Caco-2 (cell line): Measurements from ENCODE around the gene ZNF491. TPM values are rescaled to one million over a fixed set of nuclear protein-coding genes. Genes with fewer than 3 reads are reported as not detected.

Experiments used
- BruUV-seq: library from RNA; stranded (reverse); fragments of 400-500 nt; replicated peaks from 2 replicates; lab custom pipeline; 2021; lab: Mats Ljungman, UMichigan
- CTCF ChIA-PET: fragments of 300-600 bp; sonication (Branson Sonifier 250); formaldehyde crosslinking; loops from one replicate; lab custom pipeline; 2022; ENCODE audit warnings: antibody characterized with exemption; lab: Charles Lee
- POLR2A ChIA-PET: fragments of 300-600 bp; sonication (Branson Sonifier 250); formaldehyde crosslinking; loops from one replicate; lab custom pipeline; 2022; ENCODE audit warnings: antibody characterized with exemption; lab: Charles Lee
- DNase-seq, 2 experiments: peaks; one replicate each; pipeline versions ENCODE4 v3.0.0 to v3.0.0-alpha.2; 2020 to 2022
- H3K27me3 ChIP-seq: replicated peaks from 2 replicates; pipeline ENCODE4 v1.6.0; 2011; ENCODE audit warnings: low read length; ENCODE audit not compliant: control insufficient read depth, insufficient read depth
- H3K36me3 ChIP-seq: 2 replicates; pipeline ENCODE4 v1.5.1; 2011; ENCODE audit warnings: low read length; ENCODE audit not compliant: control insufficient read depth, insufficient read depth
- H3K4me1 ChIP-seq: fragments of 250-450 bp; sonication (Bioruptor Pico); 2 replicates; pipeline ENCODE4 v1.5.1; 2020; ENCODE audit warnings: mild to moderate bottlenecking
- H3K4me3 ChIP-seq: 2 replicates; pipeline ENCODE4 v1.5.1; 2011; ENCODE audit warnings: low read depth, mild to moderate bottlenecking, control low read depth, low read length
- H3K9me3 ChIP-seq: fragments of 250-450 bp; sonication (Bioruptor Pico); 2 replicates; pipeline ENCODE4 v1.5.1; 2020; ENCODE audit warnings: mild to moderate bottlenecking, moderate library complexity
- H3K27ac Mint-ChIP-seq: one replicate; pipeline ENCODE4 v1.8.0; 2022; ENCODE audit warnings: mixed read lengths; ENCODE audit not compliant: unreplicated experiment
- H3K27me3 Mint-ChIP-seq: one replicate; pipeline ENCODE4 v1.8.0; 2022; ENCODE audit warnings: mixed read lengths; ENCODE audit not compliant: insufficient read depth, unreplicated experiment
- H3K36me3 Mint-ChIP-seq: one replicate; pipeline ENCODE4 v1.8.0; 2022; ENCODE audit warnings: mild to moderate bottlenecking, mixed read lengths; ENCODE audit not compliant: insufficient read depth, unreplicated experiment
- H3K4me1 Mint-ChIP-seq: one replicate; pipeline ENCODE4 v1.8.0; 2022; ENCODE audit warnings: low read depth, mixed read lengths; ENCODE audit not compliant: unreplicated experiment
- H3K4me3 Mint-ChIP-seq: one replicate; pipeline ENCODE4 v1.8.0; 2022; ENCODE audit warnings: mild to moderate bottlenecking, moderate library complexity, mixed read lengths; ENCODE audit not compliant: unreplicated experiment
- H3K9me3 Mint-ChIP-seq: one replicate; pipeline ENCODE4 v1.8.0; 2022; ENCODE audit warnings: mixed read lengths; ENCODE audit not compliant: unreplicated experiment
- intact Hi-C: fragments of 100-400 bp; cut with micrococcal nuclease; formaldehyde crosslinking; loops from one replicate; pipeline ENCODE4 v1.10.0; 2022; ENCODE audit not compliant: unreplicated experiment
- total RNA-seq: library from RNA; stranded (reverse); gene quantifications from 2 replicates; pipeline ENCODE4 v1.2.3, GENCODE V29; 2022
- TF ChIP-seq, protein P1 (sequence below), 2 experiments: fragments of 200-600 bp in 1 of 2; IDR thresholded peaks; 1 replicate in 1 of 2; 2 replicates in 1 of 2; pipeline versions ENCODE4 v1.5.1 to v1.8.0; 2011 to 2022; ENCODE audit warnings: antibody characterized with exemption in 1 of 2, control low read depth in 1 of 2, inconsistent platforms in 1 of 2, low read depth in 1 of 2, low read length in 1 of 2, mild to moderate bottlenecking in 1 of 2, moderate library complexity in 1 of 2; ENCODE audit not compliant: insufficient read depth in 1 of 2, severe bottlenecking in 1 of 2, unreplicated experiment in 1 of 2

The ZNF491 gene
- total RNA-seq, 1 experiment from 2014 or later = 0.20 TPM

DNA sequence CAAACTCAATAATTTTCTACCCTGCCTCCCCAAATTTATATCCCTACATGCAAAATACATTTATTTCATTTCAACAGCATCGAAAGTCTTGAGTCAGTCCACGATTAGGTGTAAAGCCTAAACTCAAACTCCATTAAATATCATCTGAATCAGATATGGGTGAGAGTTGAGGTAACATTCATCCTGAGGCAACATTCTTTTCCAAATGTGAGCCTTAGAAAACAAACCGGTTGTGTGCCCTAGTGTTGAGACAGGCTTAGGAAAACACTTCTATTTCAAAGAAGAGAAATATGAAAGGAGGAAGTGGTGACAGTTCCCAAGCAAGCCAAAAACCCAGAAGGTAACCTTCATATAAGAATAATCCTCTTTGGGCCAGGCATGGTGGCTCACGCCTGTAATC lies 43.7 kb upstream of the ZNF491 start:
- no peaks in the 10 kb centered on the region for H3K27me3 ChIP-seq
- no peaks in the 10 kb centered on the region for H3K4me1 Mint-ChIP-seq
- peaks cover 41% of the 10 kb centered on the region for H3K9me3 Mint-ChIP-seq
- CTCF ChIA-PET = no interaction called here
- TF ChIP-seq, protein P1, sequence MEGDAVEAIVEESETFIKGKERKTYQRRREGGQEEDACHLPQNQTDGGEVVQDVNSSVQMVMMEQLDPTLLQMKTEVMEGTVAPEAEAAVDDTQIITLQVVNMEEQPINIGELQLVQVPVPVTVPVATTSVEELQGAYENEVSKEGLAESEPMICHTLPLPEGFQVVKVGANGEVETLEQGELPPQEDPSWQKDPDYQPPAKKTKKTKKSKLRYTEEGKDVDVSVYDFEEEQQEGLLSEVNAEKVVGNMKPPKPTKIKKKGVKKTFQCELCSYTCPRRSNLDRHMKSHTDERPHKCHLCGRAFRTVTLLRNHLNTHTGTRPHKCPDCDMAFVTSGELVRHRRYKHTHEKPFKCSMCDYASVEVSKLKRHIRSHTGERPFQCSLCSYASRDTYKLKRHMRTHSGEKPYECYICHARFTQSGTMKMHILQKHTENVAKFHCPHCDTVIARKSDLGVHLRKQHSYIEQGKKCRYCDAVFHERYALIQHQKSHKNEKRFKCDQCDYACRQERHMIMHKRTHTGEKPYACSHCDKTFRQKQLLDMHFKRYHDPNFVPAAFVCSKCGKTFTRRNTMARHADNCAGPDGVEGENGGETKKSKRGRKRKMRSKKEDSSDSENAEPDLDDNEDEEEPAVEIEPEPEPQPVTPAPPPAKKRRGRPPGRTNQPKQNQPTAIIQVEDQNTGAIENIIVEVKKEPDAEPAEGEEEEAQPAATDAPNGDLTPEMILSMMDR (IDR thresholded peaks at IDR 0.05; ENCODE audit: insufficient read depth in 1 of 2, low read depth in 1 of 2, low read length in 1 of 2, severe bottlenecking in 1 of 2, unreplicated experiment in 1 of 2) = no peak
- BruUV-seq = no TSS peak
- intact Hi-C loops = no loop called here
- H3K36me3 Mint-ChIP-seq = no peaks in the 10 kb centered on the region
- peaks cover 2% of the 10 kb centered on the region for H3K27me3 Mint-ChIP-seq
- H3K36me3 ChIP-seq = no peaks in the 10 kb centered on the region
- no peaks in the 10 kb centered on the region for H3K4me1 ChIP-seq
- H3K4me3 ChIP-seq = no peak overlapping the region
- peaks cover 15% of the 10 kb centered on the region; the same call in 1 of the 2 replicates for H3K9me3 ChIP-seq
- POLR2A ChIA-PET = no interaction called here
- no peak overlapping the region for H3K4me3 Mint-ChIP-seq
- H3K27ac Mint-ChIP-seq = no peak overlapping the region
- DNase-seq = no peak

DNA sequence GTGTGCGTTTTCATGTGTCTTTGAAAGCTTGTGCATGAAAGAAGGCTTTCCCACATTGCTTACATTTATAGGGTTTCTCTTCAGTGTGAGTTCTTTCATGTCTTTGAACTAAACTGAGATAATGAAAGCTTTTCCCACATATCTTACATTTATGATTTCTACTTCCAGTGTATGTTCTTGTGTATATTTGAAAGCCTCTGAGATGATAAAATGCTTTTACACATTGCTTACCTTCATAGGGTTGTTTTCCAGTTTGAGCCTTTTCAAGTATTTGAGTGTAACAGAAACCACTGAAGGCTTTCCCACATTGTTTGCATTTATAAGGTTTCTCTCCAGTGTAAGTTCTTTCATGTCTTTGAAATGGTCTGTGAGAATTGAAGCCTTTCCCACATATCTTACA lies 41.4 kb upstream of the ZNF491 start:
- no peaks in the 10 kb centered on the region for H3K4me1 ChIP-seq
- Mint-ChIP-seq H3K9me3 (peaks cover 26% of the 10 kb centered on the region), H3K4me3 (no peak overlapping the region), H3K27ac (no peak overlapping the region), H3K36me3 (no peaks in the 10 kb centered on the region), H3K27me3 (peaks cover 2% of the 10 kb centered on the region), H3K4me1 (no peaks in the 10 kb centered on the region)
- no peak overlapping the region for H3K4me3 ChIP-seq
- H3K27me3 ChIP-seq = no peaks in the 10 kb centered on the region
- intact Hi-C loops = no loop called here
- DNase-seq = no peak
- ChIA-PET CTCF (no interaction called here), POLR2A (no interaction called here)
- BruUV-seq = no TSS peak
- no peaks in the 10 kb centered on the region for H3K36me3 ChIP-seq
- TF ChIP-seq, protein P1 (IDR thresholded peaks at IDR 0.05; ENCODE audit: insufficient read depth in 1 of 2, low read depth in 1 of 2, low read length in 1 of 2, severe bottlenecking in 1 of 2, unreplicated experiment in 1 of 2) = no peak
- H3K9me3 ChIP-seq = peaks cover 7% of the 10 kb centered on the region; the same call in 1 of the 2 replicates

DNA sequence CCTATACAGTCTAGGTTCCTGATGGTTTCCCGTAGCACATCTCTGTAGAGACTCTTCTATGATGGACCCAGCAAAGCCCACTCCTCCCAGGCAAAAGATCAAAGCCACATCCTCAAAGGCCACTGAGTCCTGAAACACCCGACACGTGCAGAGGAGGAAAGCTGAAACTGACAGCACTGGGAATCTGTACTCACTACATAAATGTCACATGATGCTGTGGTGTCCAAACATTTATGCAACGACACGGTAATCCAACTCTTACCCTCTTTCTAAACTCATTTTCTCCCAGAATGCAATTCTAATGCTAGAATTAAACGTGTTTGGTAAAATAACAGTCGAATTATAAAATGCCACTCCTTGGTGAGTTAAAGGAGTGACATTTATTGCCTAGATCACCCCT lies 38.5 kb upstream of the ZNF491 start:
- intact Hi-C loops = no loop called here
- no peaks in the 10 kb centered on the region for H3K36me3 ChIP-seq
- Mint-ChIP-seq H3K4me3 (no peak overlapping the region), H3K27me3 (no peaks in the 10 kb centered on the region), H3K27ac (no peak overlapping the region), H3K4me1 (no peaks in the 10 kb centered on the region), H3K36me3 (no peaks in the 10 kb centered on the region), H3K9me3 (peaks cover 20% of the 10 kb centered on the region)
- DNase-seq = no peak
- no peaks in the 10 kb centered on the region for H3K4me1 ChIP-seq
- H3K9me3 ChIP-seq = peaks cover 7% of the 10 kb centered on the region; the same call in 1 of the 2 replicates
- TF ChIP-seq, protein P1 (IDR thresholded peaks at IDR 0.05; ENCODE audit: insufficient read depth in 1 of 2, low read depth in 1 of 2, low read length in 1 of 2, severe bottlenecking in 1 of 2, unreplicated experiment in 1 of 2) = no peak
- no TSS peak for BruUV-seq
- H3K4me3 ChIP-seq = no peak overlapping the region
- POLR2A ChIA-PET = no interaction called here
- CTCF ChIA-PET = no interaction called here
- H3K27me3 ChIP-seq = no peaks in the 10 kb centered on the region
